ENCODE measurements around the gene CNIH3. TPM values are rescaled to one million over a fixed set of nuclear protein-coding genes. Genes with fewer than 3 reads are reported as not detected.
A peak's percentile ranks its signal among the peaks of the same experiment; 100 is the strongest.
"Not testable (repeated sequence)": the region's sequence is repeated elsewhere in the genome, so short reads cannot be mapped to it uniquely, and the experiment has no call there.

The CNIH3 gene
- 1 to 10 TPM in 5 of 6 donors, under 1 TPM in 1; 0.39 to 4.2 (median 2.1) TPM for total RNA-seq

DNA sequence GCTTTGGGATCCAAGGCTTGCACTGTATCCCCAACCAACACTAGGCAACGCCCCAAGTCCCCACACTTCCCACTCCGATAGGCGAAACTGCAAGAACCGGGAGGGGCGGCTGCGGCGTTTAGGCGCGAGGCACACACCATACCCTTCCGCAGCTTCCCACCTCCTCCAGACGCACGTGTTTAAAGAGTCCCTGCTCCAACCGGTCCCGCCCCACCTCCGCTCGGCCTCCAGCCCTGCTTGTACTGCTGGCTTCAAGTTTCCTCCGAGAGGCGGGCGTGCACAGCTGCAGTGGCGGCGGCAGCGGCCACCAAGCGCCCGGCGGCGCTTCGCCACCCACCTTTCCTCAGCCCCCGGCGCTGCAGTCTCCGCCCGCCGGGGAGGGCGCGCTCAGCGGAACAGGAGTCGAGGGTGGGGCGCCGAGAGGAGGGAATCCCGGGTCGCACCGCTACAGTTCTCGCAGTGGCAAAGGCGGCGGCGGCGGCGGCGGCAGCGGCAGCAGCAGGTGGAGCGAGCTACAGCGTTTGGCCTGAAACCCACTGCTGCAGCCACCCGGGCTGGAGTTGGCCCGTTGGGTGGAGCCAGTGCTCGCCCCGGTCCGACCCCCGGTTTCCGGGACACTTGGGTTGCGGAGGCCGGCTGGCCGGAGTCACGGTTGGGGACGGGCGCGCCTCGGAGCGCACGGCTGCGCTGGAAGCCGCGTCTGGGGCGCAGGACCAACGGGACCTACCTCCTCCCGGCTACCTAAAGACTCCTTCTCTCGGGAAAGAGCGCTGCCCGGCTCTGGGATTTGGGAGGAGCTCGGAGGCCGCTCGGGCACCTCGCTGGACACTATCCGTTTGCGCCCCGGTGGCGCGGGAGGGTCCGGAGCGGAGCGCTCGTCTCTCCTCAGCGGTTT lies at the start of gene CNIH3:
Gene CNIH3, plus strand, starts transcription at position 457 of the 895 bp plus-strand sequence. CDS start 858 bp downstream, outside the sequence.
- Histone ChIP-seq H3K4me1 (peaks cover 19 to 29% (median 21%) of the 10 kb centered on the region in 4 donors), H3K9me3 (no peaks in the 10 kb centered on the region), H3K27ac (no peak within 1 kb of the TSS), H3K36me3 (no peaks in the 10 kb centered on the region), H3K4me3 (peak within 1 kb of the TSS in 3 of 4 donors; percentile 32 to 53 (median 41)), H3K27me3 (peaks cover 0 to 28% (median 19%) of the 10 kb centered on the region in 4 donors)
- DNase-seq (peak in 1 of 2 donors; percentile 87), ATAC-seq (ENCODE audit: low FRiP score in 2 of 2) (peak; percentile 6 to 47)
- TF ChIP-seq POLR2AphosphoS5 (IDR thresholded peaks at IDR 0.05), result no peak
- no peak for TF ChIP-seq EP300 (IDR thresholded peaks at IDR 0.05)
- no peak for TF ChIP-seq POLR2A (IDR thresholded peaks at IDR 0.05)
- TF ChIP-seq, protein P1, sequence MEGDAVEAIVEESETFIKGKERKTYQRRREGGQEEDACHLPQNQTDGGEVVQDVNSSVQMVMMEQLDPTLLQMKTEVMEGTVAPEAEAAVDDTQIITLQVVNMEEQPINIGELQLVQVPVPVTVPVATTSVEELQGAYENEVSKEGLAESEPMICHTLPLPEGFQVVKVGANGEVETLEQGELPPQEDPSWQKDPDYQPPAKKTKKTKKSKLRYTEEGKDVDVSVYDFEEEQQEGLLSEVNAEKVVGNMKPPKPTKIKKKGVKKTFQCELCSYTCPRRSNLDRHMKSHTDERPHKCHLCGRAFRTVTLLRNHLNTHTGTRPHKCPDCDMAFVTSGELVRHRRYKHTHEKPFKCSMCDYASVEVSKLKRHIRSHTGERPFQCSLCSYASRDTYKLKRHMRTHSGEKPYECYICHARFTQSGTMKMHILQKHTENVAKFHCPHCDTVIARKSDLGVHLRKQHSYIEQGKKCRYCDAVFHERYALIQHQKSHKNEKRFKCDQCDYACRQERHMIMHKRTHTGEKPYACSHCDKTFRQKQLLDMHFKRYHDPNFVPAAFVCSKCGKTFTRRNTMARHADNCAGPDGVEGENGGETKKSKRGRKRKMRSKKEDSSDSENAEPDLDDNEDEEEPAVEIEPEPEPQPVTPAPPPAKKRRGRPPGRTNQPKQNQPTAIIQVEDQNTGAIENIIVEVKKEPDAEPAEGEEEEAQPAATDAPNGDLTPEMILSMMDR (IDR thresholded peaks at IDR 0.05), result no peak
- 1 to 4% methylated on average over 33 to 79 of the region's 91 CpGs for WGBS, 2 donors

DNA sequence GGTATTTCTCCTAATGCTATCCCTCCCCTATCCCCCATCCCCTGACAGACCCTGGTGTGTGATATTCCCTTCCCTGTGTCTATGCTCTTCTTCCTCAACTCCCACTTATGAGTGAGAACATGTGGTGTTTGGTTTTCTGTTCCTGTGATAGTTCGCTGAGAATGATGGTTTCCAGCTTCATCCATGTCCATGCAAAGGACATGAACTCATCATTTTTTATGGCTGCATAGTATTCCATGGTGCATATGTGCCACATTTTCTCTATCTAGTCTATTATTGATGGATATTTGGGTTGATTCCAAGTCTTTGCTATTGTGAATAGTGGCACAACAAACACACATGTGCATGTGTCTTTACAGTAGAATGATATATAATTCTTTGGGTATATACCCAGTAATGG lies 49.6 kb upstream of the CNIH3 start:
- not testable (repeated sequence) for H3K27me3 ChIP-seq; H3K27ac ChIP-seq; H3K36me3 ChIP-seq; H3K4me1 ChIP-seq; H3K4me3 ChIP-seq; ATAC-seq (ENCODE audit: low FRiP score in 2 of 2); H3K9me3 ChIP-seq; DNase-seq
- 93 to 94% methylated on average over 1 of the region's 1 CpG for WGBS, 2 donors

DNA sequence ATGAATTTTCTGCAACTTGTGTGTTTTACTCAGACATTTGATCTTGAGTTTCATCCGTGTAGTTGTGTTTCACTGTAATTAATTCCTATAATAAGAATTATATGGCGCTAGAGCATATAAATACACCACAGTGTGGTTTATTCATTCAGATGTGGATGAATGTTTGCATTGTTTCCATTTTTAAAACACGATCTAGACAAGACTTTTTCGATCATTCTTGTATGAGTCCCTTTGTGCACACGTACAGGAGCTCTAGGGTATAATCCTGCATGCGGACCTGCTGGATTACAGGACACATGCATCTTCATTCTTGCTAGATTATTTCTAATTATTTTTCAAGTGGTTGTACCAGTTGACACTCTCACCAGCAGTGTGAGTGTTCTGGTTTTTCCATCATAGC lies 46.8 kb upstream of the CNIH3 start:
- no peak for DNase-seq
- WGBS, 2 donors, result 93% methylated on average over 6 of the region's 6 CpGs
- Histone ChIP-seq H3K27ac (no peak overlapping the region), H3K4me3 (no peak overlapping the region), H3K36me3 (no peaks in the 10 kb centered on the region), H3K27me3 (no peaks in the 10 kb centered on the region), H3K9me3 (no peaks in the 10 kb centered on the region), H3K4me1 (no peaks in the 10 kb centered on the region)
- no peak for ATAC-seq (ENCODE audit: low FRiP score in 2 of 2)
- TF ChIP-seq EP300 (IDR thresholded peaks at IDR 0.05), result no peak
- TF ChIP-seq, protein P1 (IDR thresholded peaks at IDR 0.05), result no peak
- no peak for TF ChIP-seq POLR2A (IDR thresholded peaks at IDR 0.05)
- no peak for TF ChIP-seq POLR2AphosphoS5 (IDR thresholded peaks at IDR 0.05)

DNA sequence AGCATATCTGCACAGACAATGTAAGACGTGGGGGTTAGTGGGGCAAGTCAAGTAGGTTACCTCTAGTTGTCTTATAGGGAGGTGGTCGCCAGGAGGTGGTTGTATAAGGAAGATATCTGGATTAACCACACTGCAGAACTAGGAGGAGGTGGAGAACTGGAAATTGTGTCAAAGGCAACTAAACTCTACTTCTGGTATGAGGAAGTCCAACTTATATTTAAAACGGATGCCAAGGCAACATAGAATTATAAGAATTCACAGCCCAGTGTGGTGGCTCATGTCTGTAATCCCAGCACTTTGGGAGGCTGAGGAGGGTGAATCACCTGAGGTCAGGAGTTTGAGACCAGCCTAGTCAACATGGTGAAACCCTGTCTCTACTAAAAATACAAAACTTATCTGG lies 44.1 kb upstream of the CNIH3 start:
- not testable (repeated sequence) for H3K9me3 ChIP-seq; H3K27ac ChIP-seq; ATAC-seq (ENCODE audit: low FRiP score in 2 of 2); H3K4me1 ChIP-seq; H3K27me3 ChIP-seq; H3K4me3 ChIP-seq; DNase-seq; H3K36me3 ChIP-seq
- 72 to 79% methylated on average over 3 of the region's 3 CpGs for WGBS, 2 donors

DNA sequence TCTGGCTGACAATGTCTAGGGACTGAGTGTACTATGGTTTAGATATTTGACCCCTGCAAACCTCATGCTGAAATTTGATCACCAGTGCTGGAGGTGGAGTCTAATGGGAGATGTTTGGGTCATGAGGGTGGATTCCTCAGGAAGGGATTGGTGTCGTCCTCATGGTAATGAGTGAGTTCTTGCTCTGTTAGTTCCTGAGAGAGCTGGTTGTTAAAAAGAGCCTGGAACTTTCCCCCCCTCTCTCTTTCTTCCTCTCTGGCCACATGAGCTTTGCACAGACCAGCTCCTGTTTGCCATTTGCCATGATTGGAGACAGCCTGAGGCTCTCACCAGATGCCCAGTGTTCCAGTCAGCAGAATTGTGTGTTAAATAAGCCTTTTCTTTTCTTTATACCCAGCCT lies 36.6 kb upstream of the CNIH3 start:
- ATAC-seq (ENCODE audit: low FRiP score in 2 of 2), result no peak
- H3K27me3 ChIP-seq, result no peaks in the 10 kb centered on the region
- 71 to 82% methylated on average over 1 of the region's 1 CpG for WGBS, 2 donors
- no peak for DNase-seq
- TF ChIP-seq, protein P1 (IDR thresholded peaks at IDR 0.05), result no peak
- TF ChIP-seq POLR2AphosphoS5 (IDR thresholded peaks at IDR 0.05) (no peak), EP300 (IDR thresholded peaks at IDR 0.05) (no peak), POLR2A (IDR thresholded peaks at IDR 0.05) (no peak)
- no peaks in the 10 kb centered on the region for H3K4me1 ChIP-seq
- no peak overlapping the region for H3K27ac ChIP-seq
- H3K9me3 ChIP-seq, result no peaks in the 10 kb centered on the region
- H3K36me3 ChIP-seq, result no peaks in the 10 kb centered on the region
- no peak overlapping the region for H3K4me3 ChIP-seq

DNA sequence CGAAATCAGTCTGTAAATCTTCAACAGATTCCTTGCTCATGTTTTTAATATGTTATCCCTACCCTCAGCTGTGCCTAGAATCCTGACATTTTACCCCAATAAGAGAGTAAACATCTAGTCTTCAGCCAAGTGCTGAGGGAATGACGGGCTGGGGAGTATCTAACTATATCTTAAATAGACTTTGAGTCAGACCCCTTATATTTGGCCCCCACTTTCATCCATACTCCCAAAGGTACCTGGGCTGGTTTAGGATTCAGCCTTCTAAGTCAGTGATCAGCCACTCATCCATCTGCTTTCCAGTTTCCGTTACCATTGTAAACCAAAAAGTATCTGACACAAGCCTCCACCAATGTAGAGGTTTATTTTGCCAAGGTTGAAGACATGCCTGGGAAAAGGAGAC lies 36.1 kb upstream of the CNIH3 start:
- Histone ChIP-seq H3K4me1 (no peaks in the 10 kb centered on the region), H3K4me3 (no peak overlapping the region), H3K27me3 (no peaks in the 10 kb centered on the region), H3K9me3 (no peaks in the 10 kb centered on the region), H3K27ac (no peak overlapping the region), H3K36me3 (no peaks in the 10 kb centered on the region)
- 85 to 93% methylated on average over 3 of the region's 3 CpGs for WGBS, 2 donors
- DNase-seq, result no peak
- ATAC-seq (ENCODE audit: low FRiP score in 2 of 2), result no peak
- TF ChIP-seq, protein P1 (IDR thresholded peaks at IDR 0.05), result no peak

All from upper lobe of left lung (tissue), 6 donors.